ENCODE measurements around the gene SLC26A11. TPM values are rescaled to one million over a fixed set of nuclear protein-coding genes. Genes with fewer than 3 reads are reported as not detected.

SLC26A11 gene
- total RNA-seq, 1 donor from 2014 or later: 16.1 TPM

GRCh38 chr17:80173916-80174315 is 46.3 kb upstream of the SLC26A11 start:
- Histone ChIP-seq H2AFZ (ENCODE audit: low read depth, low read length) (no peak overlapping the region), H3K9ac (ENCODE audit: low read length) (no peak overlapping the region), H3K9me3 (ENCODE audit: insufficient read depth, low read depth, low read length) (no peaks in the 10 kb centered on the region), H3K4me1 (ENCODE audit: insufficient read depth, low read length) (no peaks in the 10 kb centered on the region), H3K36me3 (ENCODE audit: insufficient read depth, low read length) (no peaks in the 10 kb centered on the region), H3K27me3 (ENCODE audit: insufficient read depth, low read length) (peaks cover 15% of the 10 kb centered on the region), H3K4me2 (ENCODE audit: low read length) (no peak overlapping the region), H3K79me2 (ENCODE audit: insufficient read depth, low read length) (no peaks in the 10 kb centered on the region), H3K4me3 (ENCODE audit: insufficient read depth, low read depth, low read length) (no peak overlapping the region), H4K20me1 (ENCODE audit: insufficient read depth, low read length) (no peaks in the 10 kb centered on the region), H3K27ac (ENCODE audit: low read depth, low read length) (no peak overlapping the region)
- peaks cover 5% of the 10 kb centered on the region for H3K9me3 Mint-ChIP-seq (ENCODE audit: unreplicated experiment)
- no peak overlapping the region for H3K4me3 Mint-ChIP-seq (ENCODE audit: unreplicated experiment)
- H3K27me3 Mint-ChIP-seq (ENCODE audit: low read depth, unreplicated experiment): peaks cover 18% of the 10 kb centered on the region
- TF ChIP-seq CTCF (IDR thresholded peaks at IDR 0.05; ENCODE audit: insufficient read depth, low read depth, low read length): no peak
- TF ChIP-seq EZH2 (IDR thresholded peaks at IDR 0.05; ENCODE audit: insufficient read depth, low read length): no peak
- no peak overlapping the region for H3K27ac Mint-ChIP-seq (ENCODE audit: unreplicated experiment)
- FAIRE-seq (no peak), DNase-seq (ENCODE audit: low read depth) (no peak)
- no peaks in the 10 kb centered on the region for H3K4me1 Mint-ChIP-seq (ENCODE audit: low read depth, unreplicated experiment)
- peaks cover under 1% of the 10 kb centered on the region for H3K36me3 Mint-ChIP-seq (ENCODE audit: low read depth, unreplicated experiment)

- H2AFZ ChIP-seq (ENCODE audit: low read depth, low read length): no peak overlapping the region
- no peak for DNase-seq (ENCODE audit: low read depth)
- peaks cover 20% of the 10 kb centered on the region for H3K27me3 Mint-ChIP-seq (ENCODE audit: low read depth, unreplicated experiment)
- no peaks in the 10 kb centered on the region for H3K9me3 ChIP-seq (ENCODE audit: insufficient read depth, low read depth, low read length)
- no peak overlapping the region for H3K27ac ChIP-seq (ENCODE audit: low read depth, low read length)
- H3K4me3 ChIP-seq (ENCODE audit: insufficient read depth, low read depth, low read length): no peak overlapping the region
- H3K36me3 Mint-ChIP-seq (ENCODE audit: low read depth, unreplicated experiment): no peaks in the 10 kb centered on the region
- no peaks in the 10 kb centered on the region for H3K4me1 ChIP-seq (ENCODE audit: insufficient read depth, low read length)
- TF ChIP-seq EZH2 (IDR thresholded peaks at IDR 0.05; ENCODE audit: insufficient read depth, low read length) (no peak), CTCF (IDR thresholded peaks at IDR 0.05; ENCODE audit: insufficient read depth, low read depth, low read length) (no peak)
- H3K9me3 Mint-ChIP-seq (ENCODE audit: unreplicated experiment): peaks cover 5% of the 10 kb centered on the region
- H3K27ac Mint-ChIP-seq (ENCODE audit: unreplicated experiment): no peak overlapping the region
- H3K4me3 Mint-ChIP-seq (ENCODE audit: unreplicated experiment): no peak overlapping the region
- H3K79me2 ChIP-seq (ENCODE audit: insufficient read depth, low read length): no peaks in the 10 kb centered on the region
- no peaks in the 10 kb centered on the region for H3K4me1 Mint-ChIP-seq (ENCODE audit: low read depth, unreplicated experiment)
- FAIRE-seq: no peak
- no peaks in the 10 kb centered on the region for H4K20me1 ChIP-seq (ENCODE audit: insufficient read depth, low read length)
- H3K4me2 ChIP-seq (ENCODE audit: low read length): no peak overlapping the region
- H3K27me3 ChIP-seq (ENCODE audit: insufficient read depth, low read length): peaks cover 9% of the 10 kb centered on the region
- H3K36me3 ChIP-seq (ENCODE audit: insufficient read depth, low read length): no peaks in the 10 kb centered on the region
- H3K9ac ChIP-seq (ENCODE audit: low read length): no peak overlapping the region
Observed at GRCh38 chr17:80176757-80177156, 43.5 kb upstream of the SLC26A11 start.

GRCh38 chr17:80177986-80178595 is 42.1 kb upstream of the SLC26A11 start:
- Histone ChIP-seq H3K4me1 (ENCODE audit: insufficient read depth, low read length) (no peaks in the 10 kb centered on the region), H2AFZ (ENCODE audit: low read depth, low read length) (no peak overlapping the region), H3K4me3 (ENCODE audit: insufficient read depth, low read depth, low read length) (no peak overlapping the region), H3K9me3 (ENCODE audit: insufficient read depth, low read depth, low read length) (no peaks in the 10 kb centered on the region), H3K9ac (ENCODE audit: low read length) (no peak overlapping the region), H4K20me1 (ENCODE audit: insufficient read depth, low read length) (no peaks in the 10 kb centered on the region), H3K79me2 (ENCODE audit: insufficient read depth, low read length) (no peaks in the 10 kb centered on the region), H3K36me3 (ENCODE audit: insufficient read depth, low read length) (no peaks in the 10 kb centered on the region), H3K4me2 (ENCODE audit: low read length) (no peak overlapping the region), H3K27ac (ENCODE audit: low read depth, low read length) (no peak overlapping the region), H3K27me3 (ENCODE audit: insufficient read depth, low read length) (peaks cover 9% of the 10 kb centered on the region)
- Mint-ChIP-seq H3K4me1 (ENCODE audit: low read depth, unreplicated experiment) (no peaks in the 10 kb centered on the region), H3K27me3 (ENCODE audit: low read depth, unreplicated experiment) (peaks cover 22% of the 10 kb centered on the region), H3K27ac (ENCODE audit: unreplicated experiment) (no peak overlapping the region), H3K36me3 (ENCODE audit: low read depth, unreplicated experiment) (no peaks in the 10 kb centered on the region), H3K4me3 (ENCODE audit: unreplicated experiment) (no peak overlapping the region), H3K9me3 (ENCODE audit: unreplicated experiment) (no peaks in the 10 kb centered on the region)
- DNase-seq (ENCODE audit: low read depth) (no peak), FAIRE-seq (no peak)
- no peak for TF ChIP-seq CTCF (IDR thresholded peaks at IDR 0.05; ENCODE audit: insufficient read depth, low read depth, low read length)
